ENCODE measurements around the gene S100A9. TPM values are rescaled to one million over a fixed set of nuclear protein-coding genes. Genes with fewer than 3 reads are reported as not detected.

S100A9 gene
- polyA plus RNA-seq, 1 donor from 2014 or later = not detected

DNA sequence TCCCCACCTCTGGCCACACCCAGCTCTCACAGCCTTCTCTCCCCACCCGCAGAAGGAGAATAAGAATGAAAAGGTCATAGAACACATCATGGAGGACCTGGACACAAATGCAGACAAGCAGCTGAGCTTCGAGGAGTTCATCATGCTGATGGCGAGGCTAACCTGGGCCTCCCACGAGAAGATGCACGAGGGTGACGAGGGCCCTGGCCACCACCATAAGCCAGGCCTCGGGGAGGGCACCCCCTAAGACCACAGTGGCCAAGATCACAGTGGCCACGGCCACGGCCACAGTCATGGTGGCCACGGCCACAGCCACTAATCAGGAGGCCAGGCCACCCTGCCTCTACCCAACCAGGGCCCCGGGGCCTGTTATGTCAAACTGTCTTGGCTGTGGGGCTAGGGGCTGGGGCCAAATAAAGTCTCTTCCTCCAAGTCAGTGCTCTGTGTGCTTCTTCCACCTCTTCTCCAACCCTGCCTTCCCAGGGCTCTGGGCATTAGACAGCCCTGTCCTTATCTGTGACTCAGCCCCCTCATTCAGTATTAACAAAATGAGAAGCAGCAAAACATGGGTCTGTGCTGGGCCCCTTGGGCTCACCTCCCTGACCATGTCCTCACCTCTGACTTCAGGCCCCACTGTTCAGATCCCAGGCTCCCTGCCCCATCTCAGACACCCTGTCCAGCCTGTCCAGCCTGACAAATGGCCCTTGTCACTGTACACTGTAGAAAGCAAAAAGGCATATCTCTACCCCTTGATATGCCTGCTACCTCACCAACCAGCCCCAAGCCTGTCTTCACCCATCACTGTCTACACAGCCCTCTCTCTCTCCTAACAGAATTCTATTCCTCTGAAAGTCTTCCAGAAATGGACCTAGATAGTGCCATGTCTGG lies 3.2 kb downstream of the S100A9 start:
- Histone ChIP-seq H3K9ac (ENCODE audit: low read length) (no peak overlapping the region), H3K79me2 (replicated peaks; ENCODE audit: insufficient read depth, low read length) (no peaks in the 10 kb centered on the region), H3K4me3 (ENCODE audit: low read length) (no peak overlapping the region), H3K9me2 (ENCODE audit: insufficient read depth, low read length) (no peaks in the 10 kb centered on the region), H3K27ac (ENCODE audit: low read length) (no peak overlapping the region), H3K4me2 (ENCODE audit: low read length) (no peak overlapping the region), H3K27me3 (ENCODE audit: insufficient read depth, low read depth, low read length) (no peaks in the 10 kb centered on the region), H2AFZ (ENCODE audit: low read depth, low read length) (no peak overlapping the region), H3K36me3 (ENCODE audit: insufficient read depth, low read length) (no peaks in the 10 kb centered on the region), H3F3A (ENCODE audit: insufficient read depth, low read length, poor library complexity, severe bottlenecking) (no peaks in the 10 kb centered on the region), H4K20me1 (ENCODE audit: insufficient read depth) (no peaks in the 10 kb centered on the region), H3K9me3 (ENCODE audit: low read length) (no peaks in the 10 kb centered on the region)
- no peak for TF ChIP-seq SMC3 (conservative IDR thresholded peaks at IDR 0.05; ENCODE audit: poor library complexity)
- TF ChIP-seq POLR2AphosphoS5 (IDR thresholded peaks at IDR 0.05) = no peak
- TF ChIP-seq, protein P1, sequence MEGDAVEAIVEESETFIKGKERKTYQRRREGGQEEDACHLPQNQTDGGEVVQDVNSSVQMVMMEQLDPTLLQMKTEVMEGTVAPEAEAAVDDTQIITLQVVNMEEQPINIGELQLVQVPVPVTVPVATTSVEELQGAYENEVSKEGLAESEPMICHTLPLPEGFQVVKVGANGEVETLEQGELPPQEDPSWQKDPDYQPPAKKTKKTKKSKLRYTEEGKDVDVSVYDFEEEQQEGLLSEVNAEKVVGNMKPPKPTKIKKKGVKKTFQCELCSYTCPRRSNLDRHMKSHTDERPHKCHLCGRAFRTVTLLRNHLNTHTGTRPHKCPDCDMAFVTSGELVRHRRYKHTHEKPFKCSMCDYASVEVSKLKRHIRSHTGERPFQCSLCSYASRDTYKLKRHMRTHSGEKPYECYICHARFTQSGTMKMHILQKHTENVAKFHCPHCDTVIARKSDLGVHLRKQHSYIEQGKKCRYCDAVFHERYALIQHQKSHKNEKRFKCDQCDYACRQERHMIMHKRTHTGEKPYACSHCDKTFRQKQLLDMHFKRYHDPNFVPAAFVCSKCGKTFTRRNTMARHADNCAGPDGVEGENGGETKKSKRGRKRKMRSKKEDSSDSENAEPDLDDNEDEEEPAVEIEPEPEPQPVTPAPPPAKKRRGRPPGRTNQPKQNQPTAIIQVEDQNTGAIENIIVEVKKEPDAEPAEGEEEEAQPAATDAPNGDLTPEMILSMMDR (IDR thresholded peaks at IDR 0.05; ENCODE audit: poor library complexity, severe bottlenecking) = no peak
- no peak for TF ChIP-seq MXI1 (conservative IDR thresholded peaks at IDR 0.05; ENCODE audit: poor library complexity, severe bottlenecking)
- no peak for TF ChIP-seq EZH2 (IDR thresholded peaks at IDR 0.05; ENCODE audit: borderline replicate concordance, insufficient read depth, low read length, poor library complexity, severe bottlenecking)
- no peak for TF ChIP-seq TAF1 (IDR thresholded peaks at IDR 0.05; ENCODE audit: low read depth)
- TF ChIP-seq EP300 (conservative IDR thresholded peaks at IDR 0.05; ENCODE audit: poor library complexity, severe bottlenecking) = no peak
- no peak for TF ChIP-seq RAD21 (conservative IDR thresholded peaks at IDR 0.05)
- TF ChIP-seq, protein P2, sequence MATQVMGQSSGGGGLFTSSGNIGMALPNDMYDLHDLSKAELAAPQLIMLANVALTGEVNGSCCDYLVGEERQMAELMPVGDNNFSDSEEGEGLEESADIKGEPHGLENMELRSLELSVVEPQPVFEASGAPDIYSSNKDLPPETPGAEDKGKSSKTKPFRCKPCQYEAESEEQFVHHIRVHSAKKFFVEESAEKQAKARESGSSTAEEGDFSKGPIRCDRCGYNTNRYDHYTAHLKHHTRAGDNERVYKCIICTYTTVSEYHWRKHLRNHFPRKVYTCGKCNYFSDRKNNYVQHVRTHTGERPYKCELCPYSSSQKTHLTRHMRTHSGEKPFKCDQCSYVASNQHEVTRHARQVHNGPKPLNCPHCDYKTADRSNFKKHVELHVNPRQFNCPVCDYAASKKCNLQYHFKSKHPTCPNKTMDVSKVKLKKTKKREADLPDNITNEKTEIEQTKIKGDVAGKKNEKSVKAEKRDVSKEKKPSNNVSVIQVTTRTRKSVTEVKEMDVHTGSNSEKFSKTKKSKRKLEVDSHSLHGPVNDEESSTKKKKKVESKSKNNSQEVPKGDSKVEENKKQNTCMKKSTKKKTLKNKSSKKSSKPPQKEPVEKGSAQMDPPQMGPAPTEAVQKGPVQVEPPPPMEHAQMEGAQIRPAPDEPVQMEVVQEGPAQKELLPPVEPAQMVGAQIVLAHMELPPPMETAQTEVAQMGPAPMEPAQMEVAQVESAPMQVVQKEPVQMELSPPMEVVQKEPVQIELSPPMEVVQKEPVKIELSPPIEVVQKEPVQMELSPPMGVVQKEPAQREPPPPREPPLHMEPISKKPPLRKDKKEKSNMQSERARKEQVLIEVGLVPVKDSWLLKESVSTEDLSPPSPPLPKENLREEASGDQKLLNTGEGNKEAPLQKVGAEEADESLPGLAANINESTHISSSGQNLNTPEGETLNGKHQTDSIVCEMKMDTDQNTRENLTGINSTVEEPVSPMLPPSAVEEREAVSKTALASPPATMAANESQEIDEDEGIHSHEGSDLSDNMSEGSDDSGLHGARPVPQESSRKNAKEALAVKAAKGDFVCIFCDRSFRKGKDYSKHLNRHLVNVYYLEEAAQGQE (IDR thresholded peaks at IDR 0.05; ENCODE audit: borderline replicate concordance) = no peak

DNA sequence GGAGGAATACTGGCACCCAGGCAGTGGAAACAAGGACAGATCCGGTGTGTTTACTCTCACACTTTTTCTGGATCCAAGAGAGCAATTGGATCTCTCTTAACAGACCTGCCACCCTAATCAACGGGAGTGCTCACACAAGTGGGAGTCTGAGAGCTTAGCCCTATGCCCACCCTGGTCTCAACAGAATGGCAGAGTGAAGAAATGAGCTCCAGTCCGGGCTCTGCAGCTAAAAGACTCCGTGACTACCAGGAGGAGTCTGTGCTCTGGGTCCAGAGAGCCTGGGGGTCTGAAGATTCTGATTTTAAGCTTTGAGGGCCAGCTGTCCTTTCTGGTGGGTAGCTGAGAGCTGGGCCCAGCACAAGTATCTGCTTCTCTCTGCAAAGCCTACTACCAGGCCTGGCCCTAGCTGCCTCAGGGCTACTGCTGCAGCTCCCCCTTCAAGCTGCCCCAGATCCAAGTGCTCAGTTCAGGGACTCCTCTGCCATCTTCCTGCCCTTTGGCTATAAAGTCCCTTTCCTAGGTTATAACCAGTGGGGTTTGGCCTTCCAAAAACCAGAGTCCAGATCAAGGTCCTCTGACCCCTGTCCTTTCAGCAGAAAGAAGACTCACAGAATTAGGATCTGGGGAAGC lies 3.9 kb downstream of the S100A9 start:
- Histone ChIP-seq H2AFZ (ENCODE audit: low read depth, low read length) (no peak overlapping the region), H3K79me2 (replicated peaks; ENCODE audit: insufficient read depth, low read length) (no peaks in the 10 kb centered on the region), H3K27me3 (ENCODE audit: insufficient read depth, low read depth, low read length) (no peaks in the 10 kb centered on the region), H3F3A (ENCODE audit: insufficient read depth, low read length, poor library complexity, severe bottlenecking) (no peaks in the 10 kb centered on the region), H3K9me3 (ENCODE audit: low read length) (no peaks in the 10 kb centered on the region), H3K9me2 (ENCODE audit: insufficient read depth, low read length) (no peaks in the 10 kb centered on the region), H3K9ac (ENCODE audit: low read length) (no peak overlapping the region), H4K20me1 (ENCODE audit: insufficient read depth) (no peaks in the 10 kb centered on the region), H3K4me2 (ENCODE audit: low read length) (no peak overlapping the region), H3K36me3 (ENCODE audit: insufficient read depth, low read length) (no peaks in the 10 kb centered on the region), H3K4me3 (ENCODE audit: low read length) (no peak overlapping the region), H3K27ac (ENCODE audit: low read length) (no peak overlapping the region)
- TF ChIP-seq, protein P2 (IDR thresholded peaks at IDR 0.05; ENCODE audit: borderline replicate concordance) = no peak
- TF ChIP-seq POLR2AphosphoS5 (IDR thresholded peaks at IDR 0.05) = no peak
- TF ChIP-seq, protein P1 (IDR thresholded peaks at IDR 0.05; ENCODE audit: poor library complexity, severe bottlenecking) = no peak
- TF ChIP-seq MXI1 (conservative IDR thresholded peaks at IDR 0.05; ENCODE audit: poor library complexity, severe bottlenecking) = no peak
- TF ChIP-seq TAF1 (IDR thresholded peaks at IDR 0.05; ENCODE audit: low read depth) = no peak
- TF ChIP-seq RAD21 (conservative IDR thresholded peaks at IDR 0.05) = no peak
- TF ChIP-seq SMC3 (conservative IDR thresholded peaks at IDR 0.05; ENCODE audit: poor library complexity) = no peak
- TF ChIP-seq EP300 (conservative IDR thresholded peaks at IDR 0.05; ENCODE audit: poor library complexity, severe bottlenecking) = no peak
- no peak for TF ChIP-seq EZH2 (IDR thresholded peaks at IDR 0.05; ENCODE audit: borderline replicate concordance, insufficient read depth, low read length, poor library complexity, severe bottlenecking)

Measured in neural cell (in vitro differentiated cells).